GM12892 (cell line): ENCODE data around the gene SYN1.
"Not testable (repeated sequence)": the region's sequence is repeated elsewhere in the genome, so short reads cannot be mapped to it uniquely, and the experiment has no call there.

Experiments
- DNase-seq: peaks from one replicate; pipeline ENCODE4 v3.0.0; 2011; ENCODE audit not compliant: insufficient read length
- FAIRE-seq: peaks from 2 replicates; lab custom pipeline; 2011; peaks lifted over from hg19 to GRCh38; lab: Jason Lieb, UNC
- POLR2A ChIP-seq: IDR thresholded peaks from 2 replicates; pipeline ENCODE4 v1.6.1; 2011; ENCODE audit warnings: low read depth, low read length, control low read depth
- POLR2AphosphoS5 ChIP-seq: IDR thresholded peaks from 2 replicates; pipeline ENCODE4 v1.6.1; 2011; ENCODE audit warnings: low read depth, low read length, control low read depth
- TAF1 ChIP-seq: IDR thresholded peaks from 2 replicates; pipeline ENCODE4 v1.6.1; 2011; ENCODE audit warnings: low read depth, mild to moderate bottlenecking, control low read depth, low read length, borderline replicate concordance

The SYN1 gene

GRCh38 chrX:47611926-47612325, 7.7 kb downstream of the SYN1 start:
- no peak for DNase-seq
- TF ChIP-seq POLR2A (no peak), TAF1 (no peak), POLR2AphosphoS5 (no peak)

GRCh38 chrX:47611489-47611888, 8.2 kb downstream of the SYN1 start:
- TF ChIP-seq POLR2A (no peak), TAF1 (no peak), POLR2AphosphoS5 (no peak)
- no peak for DNase-seq
- FAIRE-seq, result no peak

More at GRCh38 chrX:47611926-47612325, 7.7 kb downstream of the SYN1 start:
- FAIRE-seq, result no peak

GRCh38 chrX:47610511-47610910, 9.1 kb downstream of the SYN1 start:
- FAIRE-seq (no peak), DNase-seq (no peak)
- TF ChIP-seq POLR2A (no peak), POLR2AphosphoS5 (no peak), TAF1 (no peak)

GRCh38 chrX:47608130-47608810, 11.4 kb downstream of the SYN1 start:
- FAIRE-seq (no peak), DNase-seq (no peak)
- no peak for TF ChIP-seq POLR2A
- no peak for TF ChIP-seq TAF1
- no peak for TF ChIP-seq POLR2AphosphoS5

- DNase-seq (no peak), FAIRE-seq (no peak)
- TF ChIP-seq POLR2A (no peak), TAF1 (no peak), POLR2AphosphoS5 (no peak)
Measured at GRCh38 chrX:47607091-47607490, 12.6 kb downstream of the SYN1 start.

GRCh38 chrX:47605024-47605423, 14.6 kb downstream of the SYN1 start:
- DNase-seq (no peak), FAIRE-seq (no peak)
- TF ChIP-seq POLR2A (no peak), POLR2AphosphoS5 (no peak), TAF1 (no peak)

- not testable (repeated sequence) for DNase-seq
Measured at GRCh38 chrX:47603125-47603524, 16.5 kb downstream of the SYN1 start.

GRCh38 chrX:47597222-47597621, 22.4 kb downstream of the SYN1 start:
- no peak for FAIRE-seq
- TF ChIP-seq POLR2AphosphoS5 (no peak), TAF1 (no peak), POLR2A (no peak)
- DNase-seq, result no peak

More at GRCh38 chrX:47603125-47603524, 16.5 kb downstream of the SYN1 start:
- FAIRE-seq, result not testable (repeated sequence)

GRCh38 chrX:47596256-47596655, 23.4 kb downstream of the SYN1 start:
- DNase-seq (no peak), FAIRE-seq (no peak)
- TF ChIP-seq POLR2A (no peak), TAF1 (no peak), POLR2AphosphoS5 (no peak)

- TF ChIP-seq POLR2A, result no peak
- TF ChIP-seq POLR2AphosphoS5, result no peak
- TF ChIP-seq TAF1, result no peak
- FAIRE-seq, result no peak
- no peak for DNase-seq
Measured at GRCh38 chrX:47595716-47596251, 23.9 kb downstream of the SYN1 start.

- no peak for FAIRE-seq
- DNase-seq, result no peak
- TF ChIP-seq POLR2AphosphoS5 (no peak), POLR2A (no peak), TAF1 (no peak)
Measured at GRCh38 chrX:47593522-47593921, 26.1 kb downstream of the SYN1 start.

GRCh38 chrX:47590984-47591383, 28.7 kb downstream of the SYN1 start:
- TF ChIP-seq POLR2A (no peak), POLR2AphosphoS5 (no peak), TAF1 (no peak)
- FAIRE-seq, result no peak
- DNase-seq, result no peak

GRCh38 chrX:47587906-47588735, 31.5 kb downstream of the SYN1 start:
- TF ChIP-seq POLR2A (no peak), TAF1 (no peak), POLR2AphosphoS5 (no peak)
- no peak for FAIRE-seq
- no peak for DNase-seq
